Osteocyte (in vitro differentiated cells): ENCODE data around the gene GSDME. TPM values are rescaled to one million over a fixed set of nuclear protein-coding genes. Genes with fewer than 3 reads are reported as not detected.

Source experiments
- DNase-seq: peaks from one replicate; pipeline ENCODE4 v3.0.0; 2021; ENCODE audit warnings: mixed read lengths; ENCODE audit not compliant: unreplicated experiment; ENCODE audit errors: extremely low spot score
- H3K27ac Mint-ChIP-seq: one replicate; pipeline ENCODE4 v1.8.0; 2021; ENCODE audit warnings: mild to moderate bottlenecking, mixed read lengths; ENCODE audit not compliant: unreplicated experiment
- H3K27me3 Mint-ChIP-seq: one replicate; pipeline ENCODE4 v1.8.0; 2021; ENCODE audit warnings: mixed read lengths; ENCODE audit not compliant: unreplicated experiment
- H3K36me3 Mint-ChIP-seq: one replicate; pipeline ENCODE4 v1.8.0; 2021; ENCODE audit warnings: mixed read lengths; ENCODE audit not compliant: unreplicated experiment
- H3K4me1 Mint-ChIP-seq: one replicate; pipeline ENCODE4 v1.8.0; 2021; ENCODE audit warnings: mixed read lengths; ENCODE audit not compliant: unreplicated experiment
- H3K4me3 Mint-ChIP-seq: one replicate; pipeline ENCODE4 v1.8.0; 2021; ENCODE audit warnings: mild to moderate bottlenecking, moderate library complexity, mixed read lengths; ENCODE audit not compliant: unreplicated experiment
- H3K9me3 Mint-ChIP-seq: one replicate; pipeline ENCODE4 v1.8.0; 2021; ENCODE audit warnings: mixed read lengths; ENCODE audit not compliant: unreplicated experiment
- total RNA-seq: library from RNA; stranded (reverse); gene quantifications from 2 replicates; pipeline ENCODE4 v1.2.1, GENCODE V29; 2021
- TF ChIP-seq, protein P1 (sequence below): fragments of 200-600 bp; sonication (generic); IDR thresholded peaks from 2 replicates; pipeline ENCODE4 v1.5.0; 2021; ENCODE audit warnings: antibody characterized with exemption, mild to moderate bottlenecking, moderate library complexity

GSDME gene
- total RNA-seq, 1 donor from 2014 or later = 10.2 TPM

DNA sequence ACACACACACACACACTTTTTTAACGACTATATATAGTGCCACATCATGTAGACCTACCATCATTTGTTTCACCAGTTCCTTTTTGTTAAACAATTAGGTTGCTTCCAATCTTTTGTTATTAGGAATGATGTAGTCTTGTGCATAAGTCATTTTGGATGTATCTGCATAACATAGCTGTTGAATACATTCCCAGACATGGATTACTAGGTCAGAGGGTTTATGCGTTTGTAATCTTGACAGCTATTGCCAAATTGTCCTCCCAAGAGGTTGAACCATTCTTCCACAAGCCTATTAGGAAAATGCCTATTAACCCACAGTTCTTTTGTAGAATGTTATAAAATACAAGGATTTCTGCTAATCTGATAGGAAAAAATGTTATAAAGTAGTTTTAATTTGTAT is 96.7 kb downstream of the GSDME start:
- Mint-ChIP-seq H3K36me3 (no peaks in the 10 kb centered on the region), H3K9me3 (no peaks in the 10 kb centered on the region), H3K27ac (no peak overlapping the region), H3K4me1 (no peaks in the 10 kb centered on the region), H3K4me3 (no peak overlapping the region), H3K27me3 (no peaks in the 10 kb centered on the region)
- DNase-seq = no peak
- TF ChIP-seq, protein P1, sequence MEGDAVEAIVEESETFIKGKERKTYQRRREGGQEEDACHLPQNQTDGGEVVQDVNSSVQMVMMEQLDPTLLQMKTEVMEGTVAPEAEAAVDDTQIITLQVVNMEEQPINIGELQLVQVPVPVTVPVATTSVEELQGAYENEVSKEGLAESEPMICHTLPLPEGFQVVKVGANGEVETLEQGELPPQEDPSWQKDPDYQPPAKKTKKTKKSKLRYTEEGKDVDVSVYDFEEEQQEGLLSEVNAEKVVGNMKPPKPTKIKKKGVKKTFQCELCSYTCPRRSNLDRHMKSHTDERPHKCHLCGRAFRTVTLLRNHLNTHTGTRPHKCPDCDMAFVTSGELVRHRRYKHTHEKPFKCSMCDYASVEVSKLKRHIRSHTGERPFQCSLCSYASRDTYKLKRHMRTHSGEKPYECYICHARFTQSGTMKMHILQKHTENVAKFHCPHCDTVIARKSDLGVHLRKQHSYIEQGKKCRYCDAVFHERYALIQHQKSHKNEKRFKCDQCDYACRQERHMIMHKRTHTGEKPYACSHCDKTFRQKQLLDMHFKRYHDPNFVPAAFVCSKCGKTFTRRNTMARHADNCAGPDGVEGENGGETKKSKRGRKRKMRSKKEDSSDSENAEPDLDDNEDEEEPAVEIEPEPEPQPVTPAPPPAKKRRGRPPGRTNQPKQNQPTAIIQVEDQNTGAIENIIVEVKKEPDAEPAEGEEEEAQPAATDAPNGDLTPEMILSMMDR = no peak

DNA sequence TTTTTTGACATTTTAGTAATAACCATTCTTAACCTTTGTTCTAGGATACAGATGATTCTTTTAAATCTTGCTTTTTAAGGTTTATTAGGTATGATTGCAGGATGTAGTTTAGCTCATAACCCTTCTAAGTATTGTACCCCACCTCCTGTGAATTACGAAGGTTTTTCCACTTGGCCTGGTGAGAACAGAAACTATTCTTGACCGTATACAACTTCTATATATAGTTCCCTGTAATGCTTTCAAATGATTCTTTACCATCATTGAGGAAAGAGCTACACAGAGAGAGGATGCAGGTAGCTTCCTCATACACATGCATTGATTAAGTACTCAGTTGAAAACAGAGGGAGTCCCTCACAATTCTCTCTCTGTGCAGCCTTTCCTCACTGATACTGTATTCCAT is 97.8 kb downstream of the GSDME start:
- no peaks in the 10 kb centered on the region for H3K9me3 Mint-ChIP-seq
- no peak overlapping the region for H3K4me3 Mint-ChIP-seq
- H3K27me3 Mint-ChIP-seq = no peaks in the 10 kb centered on the region
- DNase-seq = no peak
- no peaks in the 10 kb centered on the region for H3K4me1 Mint-ChIP-seq
- TF ChIP-seq, protein P1 = no peak
- no peak overlapping the region for H3K27ac Mint-ChIP-seq
- no peaks in the 10 kb centered on the region for H3K36me3 Mint-ChIP-seq

DNA sequence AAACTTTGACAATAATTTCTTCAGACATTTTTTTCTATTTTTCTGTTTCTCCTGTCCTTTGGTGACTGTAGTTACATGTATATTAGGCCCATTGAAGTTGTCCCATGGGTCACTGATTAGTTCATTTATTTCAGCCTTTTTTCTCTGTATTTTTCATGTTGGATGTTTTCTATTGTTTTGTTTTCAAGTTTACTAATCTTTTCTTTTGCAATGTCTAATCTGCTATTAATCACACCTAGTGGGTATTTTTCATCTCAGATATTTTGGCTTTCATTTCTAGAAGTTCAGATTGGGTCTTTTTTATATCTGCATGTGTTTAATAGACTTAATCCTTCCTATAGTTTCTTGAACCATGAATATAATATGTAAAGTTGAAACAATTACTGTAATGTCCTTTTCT is 99.3 kb downstream of the GSDME start:
- Mint-ChIP-seq H3K4me3 (no peak overlapping the region), H3K27me3 (no peaks in the 10 kb centered on the region), H3K4me1 (no peaks in the 10 kb centered on the region), H3K9me3 (no peaks in the 10 kb centered on the region), H3K27ac (no peak overlapping the region), H3K36me3 (no peaks in the 10 kb centered on the region)
- DNase-seq = no peak
- TF ChIP-seq, protein P1 = no peak

DNA sequence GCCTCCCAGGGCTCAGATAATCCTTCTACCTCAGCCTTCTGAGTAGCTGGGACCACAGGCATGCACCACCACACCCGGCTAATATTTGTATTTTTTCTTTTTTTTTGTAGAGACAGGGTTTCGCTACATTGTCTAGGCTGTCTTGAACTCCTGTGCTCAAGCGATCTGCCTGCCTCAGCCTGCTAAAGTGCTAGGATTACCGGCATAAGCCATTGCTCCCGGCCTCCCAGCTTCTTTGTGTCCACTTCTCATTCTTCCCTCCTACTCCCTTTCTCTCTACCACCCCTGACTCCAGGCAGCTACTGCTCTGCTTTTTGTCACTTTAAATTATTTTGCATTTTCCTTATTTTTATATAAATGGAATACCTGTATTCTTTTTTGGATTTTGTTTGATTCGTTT is 100.7 kb downstream of the GSDME start:
- no peaks in the 10 kb centered on the region for H3K36me3 Mint-ChIP-seq
- H3K4me1 Mint-ChIP-seq = no peaks in the 10 kb centered on the region
- TF ChIP-seq, protein P1 = no peak
- no peaks in the 10 kb centered on the region for H3K9me3 Mint-ChIP-seq
- no peak for DNase-seq
- no peak overlapping the region for H3K27ac Mint-ChIP-seq
- H3K27me3 Mint-ChIP-seq = no peaks in the 10 kb centered on the region
- no peak overlapping the region for H3K4me3 Mint-ChIP-seq

DNA sequence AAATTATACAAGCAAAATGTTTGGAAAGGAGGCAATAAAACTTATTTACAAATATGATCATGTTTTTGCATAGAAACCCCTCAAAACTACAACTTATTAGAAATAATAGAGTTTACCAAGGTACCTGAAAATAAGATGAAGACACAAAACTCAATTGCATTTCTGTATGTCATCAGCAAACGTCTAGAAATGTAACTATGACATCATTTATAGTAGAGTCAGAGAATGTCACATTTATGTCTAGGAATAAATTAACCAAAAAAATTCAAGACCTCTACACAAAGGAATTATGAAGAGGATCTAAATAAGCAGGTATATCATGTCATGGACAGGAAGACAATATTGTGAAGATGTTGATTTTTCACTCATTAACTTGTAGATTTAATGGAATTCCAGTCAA is 103.0 kb downstream of the GSDME start:
- TF ChIP-seq, protein P1 = no peak

More for the DNA sequence above, 103.0 kb downstream of the GSDME start:
- Mint-ChIP-seq H3K27ac (no peak overlapping the region), H3K36me3 (no peaks in the 10 kb centered on the region), H3K27me3 (no peaks in the 10 kb centered on the region), H3K9me3 (no peaks in the 10 kb centered on the region), H3K4me1 (no peaks in the 10 kb centered on the region), H3K4me3 (no peak overlapping the region)
- DNase-seq = no peak
